G401.6 (cell line): Measurements from ENCODE around the gene ADPRH.

Source experiments
- FAIRE-seq: peaks from 2 replicates; lab custom pipeline; 2012; peaks lifted over from hg19 to GRCh38; lab: Jason Lieb, UNC

The ADPRH gene

GRCh38 chr3:119630880-119631329 lies 51.6 kb downstream of the ADPRH start:
- FAIRE-seq, result no peak

GRCh38 chr3:119631516-119631915 lies 52.2 kb downstream of the ADPRH start:
- FAIRE-seq, result no peak

- no peak for FAIRE-seq
These were observed 52.9 kb downstream of the ADPRH start for GRCh38 chr3:119632216-119632615.

GRCh38 chr3:119632829-119633228 lies 53.5 kb downstream of the ADPRH start:
- no peak for FAIRE-seq

GRCh38 chr3:119635719-119636118 lies 56.4 kb downstream of the ADPRH start:
- FAIRE-seq, result no peak

- FAIRE-seq, result no peak
These were observed 57.0 kb downstream of the ADPRH start for GRCh38 chr3:119636249-119636648.

- FAIRE-seq, result no peak
These were observed 57.8 kb downstream of the ADPRH start for GRCh38 chr3:119636891-119637611.

- FAIRE-seq, result no peak
These were observed 58.6 kb downstream of the ADPRH start for GRCh38 chr3:119637679-119638477.
